DMS79 (cell line): ENCODE measurements around the gene TSC2.

Experiments
- DNase-seq: peaks from one replicate; lab custom pipeline; 2025; lab: John Stamatoyannopoulos, UW

TSC2 gene

DNA sequence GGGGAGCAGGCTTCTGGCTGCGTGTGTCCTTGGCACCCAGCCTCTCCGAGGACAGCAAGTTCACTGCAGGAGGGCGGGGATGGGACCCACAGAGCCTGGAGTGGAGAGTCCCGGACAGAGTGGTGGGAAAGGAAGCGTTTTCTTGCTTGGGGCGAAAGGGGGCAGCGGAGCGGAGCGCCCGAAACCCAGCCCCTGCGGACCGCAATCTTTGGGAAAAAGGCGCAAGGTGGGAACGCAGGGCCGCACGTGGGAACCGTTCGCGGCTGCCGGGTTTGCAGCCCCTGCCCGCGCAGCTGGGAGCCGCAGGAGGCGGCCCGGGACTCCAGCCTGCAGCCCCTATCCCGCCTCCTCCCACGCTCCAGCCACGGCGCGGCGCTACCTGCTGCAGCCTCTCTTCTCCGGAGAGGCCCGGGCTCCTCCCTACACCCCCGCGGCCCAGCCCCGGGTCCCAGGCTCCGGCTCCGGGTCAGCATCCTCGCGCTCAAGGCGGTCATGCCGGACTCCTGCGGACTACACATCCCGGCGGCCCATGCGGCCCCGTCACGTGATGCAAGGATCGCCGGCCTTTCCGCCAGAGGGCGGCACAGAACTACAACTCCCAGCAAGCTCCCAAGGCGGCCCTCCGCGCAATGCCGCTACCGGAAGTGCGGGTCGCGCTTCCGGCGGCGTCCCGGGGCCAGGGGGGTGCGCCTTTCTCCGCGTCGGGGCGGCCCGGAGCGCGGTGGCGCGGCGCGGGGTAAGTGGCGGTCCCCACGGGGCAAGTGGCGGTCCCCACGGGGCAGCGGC, at the start of gene TSC2, which contains the start of gene NTHL1:
TSC2 (plus strand) TSS at position 656 of the 786 bp plus-strand sequence. CDS start 631 bp downstream, outside the sequence.
NTHL1 (minus strand) TSS at position 505 of the 786 bp plus-strand sequence; CDS start at position 494, 11 bp downstream.
- peak; percentile 72 for DNase-seq

GRCh38 chr16:1998360-1998835, 49.4 kb upstream of the TSC2 start:
- no peak for DNase-seq

- no peak for DNase-seq
These were observed 48.7 kb upstream of the TSC2 start for GRCh38 chr16:1998852-1999801.

DNA sequence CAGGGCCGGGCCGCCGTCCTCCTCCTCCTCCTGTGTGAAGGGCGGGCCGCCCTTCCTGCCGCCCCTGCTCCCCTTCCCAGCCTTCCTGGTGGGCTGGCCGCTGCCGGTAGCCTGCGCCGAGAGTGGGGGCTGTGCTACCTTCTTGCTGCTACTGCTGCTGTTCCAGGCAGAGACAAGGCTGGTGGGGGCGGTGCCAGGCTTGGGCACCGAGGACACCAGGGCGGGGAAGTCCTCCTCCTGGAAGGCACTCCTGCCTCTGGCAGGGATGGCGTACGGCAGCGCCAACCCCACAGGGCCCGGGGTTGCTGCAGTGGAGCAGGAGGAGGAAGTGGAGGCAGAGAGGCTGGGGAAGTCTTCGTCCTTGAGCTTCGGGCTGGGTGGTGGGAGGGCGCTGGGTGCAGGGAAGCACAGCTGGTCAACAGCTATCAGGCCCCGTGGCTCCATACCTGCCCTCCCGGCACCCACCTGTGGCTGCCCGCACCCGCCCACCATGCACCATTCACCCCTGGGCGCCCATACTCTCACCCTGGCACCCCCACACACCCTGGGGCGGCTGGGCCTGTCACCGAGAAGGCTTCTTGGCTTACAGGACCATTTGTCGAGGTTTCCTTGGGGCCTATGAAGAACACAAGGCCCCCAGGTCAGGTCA, 47.8 kb upstream of the TSC2 start:
- DNase-seq: no peak

DNA sequence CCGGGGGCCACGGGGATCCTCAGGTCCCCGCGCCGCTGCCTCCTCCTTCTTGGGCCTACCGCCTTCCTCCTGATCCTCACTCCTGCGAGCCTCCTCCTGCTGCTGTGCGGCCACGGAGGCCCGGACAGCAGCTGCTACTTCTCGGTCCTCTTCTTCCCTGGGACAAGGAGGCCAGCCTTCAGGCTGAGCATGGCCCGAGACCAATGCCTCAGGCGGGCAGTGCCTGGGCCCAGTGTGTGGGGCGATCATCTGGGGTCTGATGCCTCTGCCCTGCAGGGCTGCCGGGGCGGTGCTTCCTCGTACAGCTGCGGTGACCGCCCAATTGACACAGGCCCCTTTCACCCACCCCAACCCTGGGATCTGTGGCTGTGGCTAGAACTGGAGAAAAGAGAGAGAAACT, 46.8 kb upstream of the TSC2 start:
- no peak for DNase-seq

DNA sequence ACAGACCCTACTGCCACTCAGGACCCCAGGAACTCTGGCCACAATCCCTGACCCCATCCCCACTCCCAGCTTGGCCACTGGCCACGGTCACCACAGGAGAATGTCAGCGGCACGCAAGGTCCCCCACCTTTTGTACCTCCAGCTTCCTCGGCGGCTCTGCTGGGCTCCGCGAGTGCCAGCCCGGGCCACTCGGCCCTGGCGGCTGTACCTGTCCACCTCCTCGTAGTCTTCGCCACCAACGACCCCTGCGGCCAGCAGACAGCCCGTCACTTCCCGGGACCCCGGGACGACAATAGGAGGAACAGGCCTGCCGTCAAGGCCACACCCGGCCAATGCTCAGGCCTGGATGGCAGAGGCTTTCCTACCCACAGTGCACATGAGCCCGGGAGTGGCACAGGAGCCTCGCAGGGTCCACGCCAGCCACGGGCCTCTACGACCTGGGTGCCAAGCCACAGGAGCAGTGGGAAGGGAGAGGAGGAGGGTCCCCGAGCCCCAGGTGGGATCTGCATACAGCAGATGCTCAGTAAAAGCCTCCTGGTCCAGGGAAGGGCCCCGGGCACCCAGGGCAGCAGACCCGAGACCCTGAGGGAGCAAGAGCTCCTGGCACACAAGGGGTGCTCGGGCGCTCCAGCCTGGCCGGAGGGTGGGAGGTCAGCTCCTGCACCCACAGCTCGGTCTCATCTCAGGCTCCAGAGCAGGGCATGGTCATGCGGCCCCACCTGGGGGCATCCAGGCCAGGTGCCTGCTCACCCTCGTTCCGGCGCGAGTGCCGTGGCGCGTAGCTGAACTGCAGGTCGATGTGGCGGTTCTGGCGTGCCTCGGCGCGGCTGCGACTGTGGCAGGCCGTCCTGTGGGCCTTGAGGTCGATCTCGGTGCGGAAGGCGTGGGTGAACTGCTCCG, 46.1 kb upstream of the TSC2 start:
- no peak for DNase-seq

DNA sequence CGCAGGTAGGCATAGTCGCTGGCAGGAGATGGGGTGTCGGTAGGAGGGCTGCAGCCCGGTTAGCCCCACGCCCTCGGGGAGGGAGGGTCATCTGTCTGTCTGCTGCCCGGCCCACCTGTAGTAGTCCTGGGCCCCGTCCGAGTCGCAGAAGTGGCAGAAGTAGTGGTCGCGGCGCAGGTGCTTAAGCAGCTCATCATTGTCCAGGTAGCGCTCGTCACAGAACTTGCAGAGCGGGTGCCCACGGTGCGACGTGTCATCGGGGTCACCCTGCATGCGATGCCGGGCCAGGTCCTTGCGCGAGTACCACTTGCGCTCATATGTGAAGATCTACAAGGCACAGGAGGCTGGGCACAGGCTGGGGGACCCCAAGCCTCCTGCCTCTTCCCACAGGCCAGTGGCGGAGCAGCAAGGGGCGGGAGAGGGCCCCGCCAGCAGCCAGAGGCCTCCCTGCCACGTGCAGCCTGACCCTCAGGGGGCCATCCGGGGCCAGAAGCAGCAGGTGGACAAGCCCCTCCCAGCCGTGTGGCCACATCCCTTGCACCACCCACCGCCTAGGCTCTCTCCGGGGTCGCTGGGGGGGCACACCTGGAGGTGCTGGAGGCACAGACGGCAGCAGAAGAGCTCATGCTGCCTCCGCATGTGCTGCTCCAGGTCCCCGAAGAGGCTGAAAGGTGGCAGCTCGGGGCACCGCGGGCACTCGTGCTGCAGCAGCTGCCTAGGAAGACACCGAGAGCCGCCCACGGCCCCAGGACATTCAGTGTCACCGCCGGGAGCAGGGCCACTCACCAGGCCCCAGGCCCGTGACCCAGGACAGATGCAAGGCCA, 45.2 kb upstream of the TSC2 start:
- no peak for DNase-seq

DNA sequence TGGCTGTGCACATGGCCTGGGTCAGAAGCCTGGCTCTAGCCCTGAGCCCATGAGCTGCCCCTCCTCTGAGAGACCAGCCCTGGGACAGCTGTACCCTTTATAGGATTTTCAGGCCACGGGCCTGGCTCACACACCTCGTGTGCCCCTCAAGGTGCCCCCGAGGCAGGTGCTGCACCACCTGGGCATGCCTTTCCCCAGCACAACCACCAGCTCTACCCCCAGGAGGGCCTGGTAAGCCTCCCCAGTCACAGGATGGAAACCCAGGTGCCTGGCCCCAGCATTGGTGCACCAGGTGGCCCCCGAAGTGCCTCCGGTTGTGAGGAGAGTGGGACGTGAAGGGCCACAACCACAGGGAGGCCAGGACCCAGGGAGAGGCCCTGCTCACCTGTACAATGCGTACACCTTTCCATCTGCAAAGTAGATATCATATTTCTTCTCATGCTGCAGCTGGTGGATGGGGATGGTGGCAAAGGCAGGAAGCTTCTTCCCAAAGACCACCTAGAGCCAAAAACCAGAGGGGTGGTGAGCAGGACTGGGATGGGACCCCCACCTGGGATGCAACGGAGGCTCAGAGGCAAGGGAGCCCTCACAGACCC, 44.5 kb upstream of the TSC2 start:
- DNase-seq: no peak

- no peak for DNase-seq
These were observed 43.8 kb upstream of the TSC2 start for GRCh38 chr16:2003827-2004641.

DNA sequence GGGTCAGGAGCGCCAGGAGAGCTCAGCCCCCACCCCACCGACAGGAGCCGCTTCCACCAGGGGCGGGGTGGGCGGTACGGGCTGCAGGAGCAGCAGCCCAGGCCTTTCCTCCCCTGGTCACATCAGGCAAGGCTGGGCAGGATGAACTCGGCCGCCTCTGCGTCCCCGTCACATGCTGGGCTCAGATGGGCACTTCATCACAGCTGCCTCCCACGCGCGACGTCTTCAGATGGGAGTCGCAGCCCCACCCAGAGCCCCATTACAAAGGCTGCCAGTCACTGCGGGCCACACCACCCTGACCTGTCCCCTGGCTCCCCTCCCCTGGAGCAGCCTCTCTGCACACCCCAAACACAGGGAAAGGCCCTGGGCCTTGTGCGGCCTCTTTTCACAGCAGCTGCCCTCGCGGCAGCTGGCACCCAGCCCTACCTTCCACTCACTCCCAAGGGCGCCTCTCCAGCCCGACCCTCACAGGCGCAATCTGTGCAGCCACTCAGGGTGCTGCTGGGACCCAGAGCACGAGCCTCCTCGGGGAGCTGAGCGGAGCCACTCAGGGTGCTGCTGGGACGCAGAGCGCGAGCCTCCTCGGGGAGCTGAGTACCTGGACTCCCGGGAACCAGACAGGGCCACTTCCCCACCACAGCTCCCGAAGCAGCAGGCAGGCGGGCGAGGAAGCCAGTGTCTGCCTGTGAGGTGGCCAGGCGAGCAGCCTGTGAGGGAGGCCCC, 42.8 kb upstream of the TSC2 start:
- no peak for DNase-seq

GRCh38 chr16:2005646-2006045, 42.1 kb upstream of the TSC2 start:
- peak; percentile 29 for DNase-seq

- DNase-seq: no peak
These were observed 41.5 kb upstream of the TSC2 start for GRCh38 chr16:2006317-2006716.

DNA sequence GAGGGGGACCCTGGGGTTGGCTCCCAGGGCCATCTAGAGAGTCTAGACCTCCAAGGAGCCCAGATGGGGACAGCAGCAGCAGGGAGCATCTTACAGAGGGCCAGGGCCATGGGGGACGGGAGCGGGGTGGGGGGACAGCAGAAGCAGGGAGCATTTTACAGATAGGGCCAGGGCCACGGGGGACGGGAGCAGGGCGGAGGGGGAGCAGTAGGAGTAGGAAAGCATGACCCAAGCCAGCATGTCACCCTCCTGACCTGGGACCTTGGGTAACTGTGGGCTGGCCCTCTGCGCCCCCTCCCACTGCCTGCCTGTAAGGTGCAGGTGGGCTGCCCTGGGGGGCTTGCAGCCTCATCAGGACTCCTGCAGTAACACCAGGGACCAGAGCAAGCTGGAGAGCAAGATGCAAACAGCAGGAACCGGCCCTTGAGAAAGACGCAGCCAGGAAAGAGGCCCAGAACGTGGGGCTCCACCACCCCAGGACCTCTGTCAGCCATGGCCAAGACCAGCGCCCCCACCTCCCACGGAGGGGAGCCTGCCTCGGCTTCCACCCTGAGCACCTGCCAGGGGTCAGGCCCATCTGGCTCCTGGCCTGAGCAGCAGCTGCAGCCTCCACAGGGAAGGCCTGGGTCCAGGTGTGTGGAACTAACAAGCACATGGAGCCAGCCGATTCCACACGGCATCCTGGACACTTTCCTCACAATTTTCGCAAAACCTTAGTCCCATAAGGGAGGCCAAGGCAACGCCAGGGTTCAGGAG, 40.5 kb upstream of the TSC2 start:
- no peak for DNase-seq

DNA sequence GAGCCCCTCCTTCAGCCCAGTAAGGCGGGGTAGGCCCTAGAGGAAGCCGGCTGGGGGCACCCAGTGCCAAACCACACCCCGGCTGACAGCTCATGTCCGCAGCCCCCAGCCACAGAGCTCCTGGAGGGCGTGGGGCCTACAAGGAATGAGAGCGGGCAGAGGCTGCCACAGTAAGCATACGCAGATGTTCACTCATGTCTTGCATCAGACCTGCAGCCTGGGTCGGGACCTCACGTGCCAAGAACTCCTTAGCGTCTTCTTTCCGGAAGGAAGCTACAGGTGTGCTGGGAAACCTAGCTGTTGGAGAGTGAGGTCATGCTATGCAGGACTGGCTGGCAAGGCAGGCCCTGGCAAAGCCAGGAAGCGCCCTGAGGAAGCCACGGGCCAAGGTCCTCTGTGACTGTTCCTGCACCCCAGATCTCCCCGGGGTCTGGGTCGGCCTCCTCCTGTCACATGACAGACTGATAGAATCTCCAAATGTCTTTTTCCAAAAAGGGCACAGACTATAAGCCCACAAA, 39.7 kb upstream of the TSC2 start:
- no peak for DNase-seq

- DNase-seq: no peak
These were observed 39.1 kb upstream of the TSC2 start for GRCh38 chr16:2008631-2009163.

DNA sequence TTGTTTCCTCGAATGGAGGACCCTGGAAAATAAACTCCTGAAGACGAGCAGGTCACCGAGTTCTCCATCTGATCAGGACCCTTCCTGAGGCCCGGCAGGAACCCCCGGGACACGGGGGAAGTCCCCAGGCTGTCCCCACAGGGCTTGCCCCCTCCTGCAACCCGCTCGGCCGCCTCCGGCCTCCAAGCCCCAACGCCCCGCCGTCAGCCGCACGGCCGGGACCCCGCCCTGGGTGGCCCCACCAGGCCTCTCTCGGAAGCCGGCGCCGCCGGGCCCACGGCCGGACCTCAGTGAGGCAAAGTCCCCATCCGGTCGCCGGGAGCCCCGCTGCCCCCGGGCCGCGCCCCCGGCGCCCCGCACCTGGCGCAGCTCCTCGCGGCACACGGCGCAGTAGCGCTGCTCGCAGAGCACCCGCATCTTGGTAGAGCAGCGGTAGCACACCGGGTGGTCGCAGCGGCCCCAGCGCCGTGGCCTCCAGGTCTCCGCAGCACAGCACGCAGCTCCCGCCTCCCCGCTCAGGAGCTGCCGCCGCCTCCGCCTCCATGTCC, 38.5 kb upstream of the TSC2 start:
- no peak for DNase-seq
